ENCODE data around the gene PATJ. TPM values are rescaled to one million over a fixed set of nuclear protein-coding genes. Genes with fewer than 3 reads are reported as not detected.

Gene PATJ
- polyA plus RNA-seq, 1 donor (not counting 4 experiments of a cell fraction or from before 2014, with no cell fraction given): 28.1 TPM

DNA sequence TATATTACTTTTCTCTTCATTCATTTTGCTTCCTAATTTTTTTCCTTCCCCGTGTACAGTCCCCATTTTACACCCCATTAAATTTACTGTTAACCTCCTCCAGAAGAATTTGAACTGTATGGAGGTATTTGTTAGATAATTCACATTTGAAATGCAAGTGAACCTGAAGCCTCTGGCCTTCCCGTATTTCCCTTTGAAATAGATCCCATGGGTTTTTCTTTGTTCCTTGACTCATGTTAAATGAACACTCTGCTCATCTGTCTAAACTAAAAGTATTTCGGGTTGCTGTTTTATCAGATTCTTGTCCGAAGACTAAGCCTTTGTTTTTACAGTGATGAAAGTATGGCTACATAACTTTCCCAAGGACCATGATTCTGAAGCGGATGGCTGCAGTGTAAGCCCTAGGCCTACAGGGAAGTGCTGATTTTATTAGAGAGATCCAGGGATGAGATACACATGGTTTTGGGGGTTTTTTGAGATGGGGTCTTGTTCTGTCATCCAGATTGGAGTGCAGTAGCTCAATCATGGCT is 187.9 kb downstream of the PATJ start:
- Histone ChIP-seq H4K20me1 (ENCODE audit: control insufficient read depth, extremely low read depth, insufficient read depth, low read length) (no peaks in the 10 kb centered on the region), H3K27me3 (ENCODE audit: control insufficient read depth, extremely low read depth, insufficient read depth, low read length) (no peaks in the 10 kb centered on the region), H3K4me3 (ENCODE audit: control insufficient read depth in 2 of 3, extremely low read depth in 1 of 3, insufficient read depth in 2 of 3, low read depth in 1 of 3, low read length in 3 of 3) (no peak overlapping the region), H3K79me2 (ENCODE audit: control insufficient read depth, insufficient read depth, low read length) (no peaks in the 10 kb centered on the region), H3K27ac (ENCODE audit: control insufficient read depth, insufficient read depth, low read length) (no peak overlapping the region), H3K36me3 (ENCODE audit: control insufficient read depth in 2 of 2, extremely low read depth in 1 of 2, insufficient read depth in 2 of 2, low read length in 2 of 2) (peaks cover 6 to 8% of the 10 kb centered on the region in 2 experiments), H3K9ac (ENCODE audit: control insufficient read depth, extremely low read depth, insufficient read depth, low read length) (no peak overlapping the region), H3K4me1 (ENCODE audit: control insufficient read depth, extremely low read depth, insufficient read depth, low read length) (peaks cover 6% of the 10 kb centered on the region), H2AFZ (ENCODE audit: control insufficient read depth, low read length) (no peak overlapping the region), H3K4me2 (ENCODE audit: control insufficient read depth, extremely low read depth, insufficient read depth, low read depth, low read length) (no peak overlapping the region), H3K9me3 (ENCODE audit: control insufficient read depth, low read depth, low read length) (no peaks in the 10 kb centered on the region), H3K9me1 (ENCODE audit: control insufficient read depth, extremely low read depth, insufficient read depth, low read length) (no peaks in the 10 kb centered on the region)
- dilution Hi-C loops (cut with MboI; ENCODE audit: extremely low pct_ligation_motif_present, low sequenced_read_pairs): no loop called here
- DNase-seq (ENCODE audit: low read depth, low spot score) (no peak), FAIRE-seq (no peak)
- TF ChIP-seq EZH2 (IDR thresholded peaks at IDR 0.05; ENCODE audit: low read length): no peak
- TF ChIP-seq, protein P1, sequence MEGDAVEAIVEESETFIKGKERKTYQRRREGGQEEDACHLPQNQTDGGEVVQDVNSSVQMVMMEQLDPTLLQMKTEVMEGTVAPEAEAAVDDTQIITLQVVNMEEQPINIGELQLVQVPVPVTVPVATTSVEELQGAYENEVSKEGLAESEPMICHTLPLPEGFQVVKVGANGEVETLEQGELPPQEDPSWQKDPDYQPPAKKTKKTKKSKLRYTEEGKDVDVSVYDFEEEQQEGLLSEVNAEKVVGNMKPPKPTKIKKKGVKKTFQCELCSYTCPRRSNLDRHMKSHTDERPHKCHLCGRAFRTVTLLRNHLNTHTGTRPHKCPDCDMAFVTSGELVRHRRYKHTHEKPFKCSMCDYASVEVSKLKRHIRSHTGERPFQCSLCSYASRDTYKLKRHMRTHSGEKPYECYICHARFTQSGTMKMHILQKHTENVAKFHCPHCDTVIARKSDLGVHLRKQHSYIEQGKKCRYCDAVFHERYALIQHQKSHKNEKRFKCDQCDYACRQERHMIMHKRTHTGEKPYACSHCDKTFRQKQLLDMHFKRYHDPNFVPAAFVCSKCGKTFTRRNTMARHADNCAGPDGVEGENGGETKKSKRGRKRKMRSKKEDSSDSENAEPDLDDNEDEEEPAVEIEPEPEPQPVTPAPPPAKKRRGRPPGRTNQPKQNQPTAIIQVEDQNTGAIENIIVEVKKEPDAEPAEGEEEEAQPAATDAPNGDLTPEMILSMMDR (optimal IDR thresholded peaks at IDR 0.05 in 1 of 3, IDR thresholded peaks at IDR 0.05 in 1 of 3, conservative IDR thresholded peaks at IDR 0.05 in 1 of 3; ENCODE audit: extremely low read depth in 1 of 3, insufficient read depth in 2 of 3, low read length in 3 of 3): no peak

DNA sequence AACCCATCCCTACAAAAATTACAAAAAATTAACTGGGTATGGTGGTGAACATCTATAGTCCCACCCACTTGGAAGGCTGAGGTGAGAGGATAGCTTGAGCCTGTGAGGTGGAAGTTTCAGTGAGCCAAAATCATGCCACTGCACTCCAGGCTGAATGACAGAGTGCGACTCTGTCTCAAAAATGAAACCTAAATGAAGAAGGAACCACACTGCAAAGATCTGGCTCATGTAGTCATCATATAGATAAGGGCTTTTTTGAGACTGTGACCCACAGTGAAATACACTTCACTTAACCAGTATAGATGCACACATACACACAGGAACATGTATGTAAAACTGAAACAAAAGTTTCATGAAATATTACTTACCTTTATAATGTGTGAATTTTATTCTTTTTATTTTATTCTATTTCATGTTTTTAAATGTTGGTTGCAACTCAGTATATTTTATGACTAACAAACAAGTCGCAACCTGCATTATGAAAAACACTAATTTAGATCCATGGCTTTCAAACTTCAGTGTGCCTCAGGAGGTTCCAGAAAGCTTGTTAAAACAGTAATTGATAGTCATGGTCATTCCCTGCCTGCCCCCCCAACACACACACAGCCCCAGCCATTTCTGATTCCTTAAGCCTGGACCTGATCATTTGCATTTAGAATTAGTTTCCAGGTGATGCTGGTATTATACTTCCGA is 189.5 kb downstream of the PATJ start:
- Histone ChIP-seq H3K9ac (ENCODE audit: control insufficient read depth, extremely low read depth, insufficient read depth, low read length) (no peak overlapping the region), H3K4me3 (ENCODE audit: control insufficient read depth in 2 of 3, extremely low read depth in 1 of 3, insufficient read depth in 2 of 3, low read depth in 1 of 3, low read length in 3 of 3) (no peak overlapping the region), H3K4me2 (ENCODE audit: control insufficient read depth, extremely low read depth, insufficient read depth, low read depth, low read length) (no peak overlapping the region), H3K79me2 (ENCODE audit: control insufficient read depth, insufficient read depth, low read length) (no peaks in the 10 kb centered on the region), H4K20me1 (ENCODE audit: control insufficient read depth, extremely low read depth, insufficient read depth, low read length) (no peaks in the 10 kb centered on the region), H3K9me1 (ENCODE audit: control insufficient read depth, extremely low read depth, insufficient read depth, low read length) (no peaks in the 10 kb centered on the region), H3K4me1 (ENCODE audit: control insufficient read depth, extremely low read depth, insufficient read depth, low read length) (peaks cover 6% of the 10 kb centered on the region), H3K27me3 (ENCODE audit: control insufficient read depth, extremely low read depth, insufficient read depth, low read length) (no peaks in the 10 kb centered on the region), H2AFZ (ENCODE audit: control insufficient read depth, low read length) (no peak overlapping the region), H3K36me3 (ENCODE audit: control insufficient read depth in 2 of 2, extremely low read depth in 1 of 2, insufficient read depth in 2 of 2, low read length in 2 of 2) (peaks cover 3 to 8% of the 10 kb centered on the region in 2 experiments), H3K27ac (ENCODE audit: control insufficient read depth, insufficient read depth, low read length) (no peak overlapping the region), H3K9me3 (ENCODE audit: control insufficient read depth, low read depth, low read length) (no peaks in the 10 kb centered on the region)
- DNase-seq (ENCODE audit: low read depth, low spot score) (no peak), FAIRE-seq (no peak)
- TF ChIP-seq EZH2 (IDR thresholded peaks at IDR 0.05; ENCODE audit: low read length): no peak
- TF ChIP-seq, protein P1 (optimal IDR thresholded peaks at IDR 0.05 in 1 of 3, IDR thresholded peaks at IDR 0.05 in 1 of 3, conservative IDR thresholded peaks at IDR 0.05 in 1 of 3; ENCODE audit: extremely low read depth in 1 of 3, insufficient read depth in 2 of 3, low read length in 3 of 3): no peak
- dilution Hi-C loops (cut with MboI; ENCODE audit: extremely low pct_ligation_motif_present, low sequenced_read_pairs): no loop called here

Measured in keratinocyte (primary cell).